Fibroblast of lung (primary cell): ENCODE results near the gene ASIC2. TPM values are rescaled to one million over a fixed set of nuclear protein-coding genes. Genes with fewer than 3 reads are reported as not detected.

Source experiments
- DNase-seq, 2 donors: peaks; one replicate each; pipeline versions ENCODE4 v3.0.0 to v3.0.0-alpha.2; 2010; ENCODE audit warnings: low read depth in 2 of 2
- H2AFZ ChIP-seq: 2 replicates; pipeline ENCODE4 v1.5.1; 2012; ENCODE audit warnings: low read length, control low read depth, inconsistent platforms
- H3K27ac ChIP-seq: 2 replicates; pipeline ENCODE4 v1.5.1; 2011; ENCODE audit warnings: low read length, control low read depth; ENCODE audit not compliant: insufficient read depth
- H3K27me3 ChIP-seq: 2 replicates; pipeline ENCODE4 v1.5.1; 2011; ENCODE audit warnings: mild to moderate bottlenecking, low read length; ENCODE audit not compliant: control insufficient read depth, insufficient read depth
- H3K36me3 ChIP-seq: 2 replicates; pipeline ENCODE4 v1.5.1; 2011; ENCODE audit warnings: low read length; ENCODE audit not compliant: control insufficient read depth, insufficient read depth
- H3K4me1 ChIP-seq: 2 replicates; pipeline ENCODE4 v1.5.1; 2011; ENCODE audit warnings: low read length; ENCODE audit not compliant: control insufficient read depth, insufficient read depth; ENCODE audit errors: extremely low read depth
- H3K4me2 ChIP-seq: 2 replicates; pipeline ENCODE4 v1.5.1; 2011; ENCODE audit warnings: low read length, control low read depth; ENCODE audit not compliant: insufficient read depth; ENCODE audit errors: extremely low read depth
- H3K4me3 ChIP-seq, 4 experiments: fragments of 200-600 bp in 1 of 4; sonication (generic) in 1 of 4; replicated peaks in 1 of 4; 2 replicates each; pipeline ENCODE4 v1.5.1; 2011 to 2016; ENCODE audit warnings: low read length in 4 of 4, low read depth in 3 of 4, mild to moderate bottlenecking in 3 of 4, control low read depth in 2 of 4, inconsistent platforms in 1 of 4, mixed read lengths in 1 of 4; ENCODE audit not compliant: insufficient read depth in 1 of 4; ENCODE audit errors: control extremely low read depth in 1 of 4
- H3K79me2 ChIP-seq: 2 replicates; pipeline ENCODE4 v1.5.1; 2012; ENCODE audit warnings: mild to moderate bottlenecking, low read length, inconsistent platforms; ENCODE audit not compliant: control insufficient read depth, insufficient read depth
- H3K9ac ChIP-seq: 2 replicates; pipeline ENCODE4 v1.5.1; 2011; ENCODE audit warnings: mild to moderate bottlenecking, low read length, control low read depth; ENCODE audit not compliant: insufficient read depth
- H3K9me3 ChIP-seq: 2 replicates; pipeline ENCODE4 v1.5.1; 2012; ENCODE audit warnings: low read depth, low read length; ENCODE audit not compliant: control insufficient read depth, insufficient read depth
- H4K20me1 ChIP-seq: 2 replicates; pipeline ENCODE4 v1.5.1; 2011; ENCODE audit warnings: low read length; ENCODE audit not compliant: control insufficient read depth, insufficient read depth; ENCODE audit errors: extremely low read depth
- CTCF ChIP-seq, 2 donors: IDR thresholded peaks in 1 of 2; conservative IDR thresholded peaks in 1 of 2; 1 replicate in 1 of 2; 2 replicates in 1 of 2; pipeline ENCODE4 v1.5.1; 2011 to 2012; ENCODE audit warnings: low read length in 2 of 2, control low read depth in 1 of 2, inconsistent platforms in 1 of 2, low read depth in 1 of 2, mild to moderate bottlenecking in 1 of 2
- EZH2 ChIP-seq: IDR thresholded peaks from 2 replicates; pipeline ENCODE4 v1.5.1; 2012; ENCODE audit warnings: low read length, control low read depth, mild to moderate bottlenecking; ENCODE audit errors: missing control alignments
- polyA plus RNA-seq, 2 donors: library from polyadenylated mRNA; depleted of rRNA in 1 of 2; stranded (reverse) in 1 of 2; unstranded in 1 of 2; fragments of >200 nt; gene quantifications; 2 replicates each; pipeline ENCODE4 v1.2.1, GENCODE V29; 2011 to 2012; ENCODE audit warnings: missing spikeins in 1 of 2
- total RNA-seq: library from RNA; depleted of rRNA; stranded (reverse); fragments of >200 nt; gene quantifications from 2 replicates; pipeline ENCODE4 v1.2.1, GENCODE V29; 2014

ASIC2 gene
- total and polyA plus RNA-seq, 2 donors (not counting 1 experiment from before 2014, with no cell fraction given): 0.08 to 0.50 TPM

- Histone ChIP-seq H3K9me3 (no peaks in the 10 kb centered on the region), H2AFZ (no peak overlapping the region), H3K4me2 (no peak overlapping the region), H4K20me1 (no peaks in the 10 kb centered on the region), H3K79me2 (no peaks in the 10 kb centered on the region), H3K27me3 (no peaks in the 10 kb centered on the region), H3K36me3 (no peaks in the 10 kb centered on the region), H3K27ac (no peak overlapping the region), H3K4me1 (no peaks in the 10 kb centered on the region), H3K4me3 (no peak overlapping the region), H3K9ac (no peak overlapping the region)
- DNase-seq: no peak
- TF ChIP-seq EZH2: no peak
- TF ChIP-seq CTCF (conservative IDR thresholded peaks at IDR 0.05 in 1 of 2, IDR thresholded peaks at IDR 0.05 in 1 of 2; ENCODE audit: low read depth in 1 of 2, low read length in 2 of 2): no peak
Observed at GRCh38 chr17:33121272-33121671, 171.8 kb downstream of the ASIC2 start.

- no peak overlapping the region for H3K4me2 ChIP-seq
- peak in 1 of 2 donors; percentile 27 for DNase-seq
- TF ChIP-seq CTCF (conservative IDR thresholded peaks at IDR 0.05 in 1 of 2, IDR thresholded peaks at IDR 0.05 in 1 of 2; ENCODE audit: low read depth in 1 of 2, low read length in 2 of 2) (no peak), EZH2 (no peak)
- no peak overlapping the region for H2AFZ ChIP-seq
- no peak overlapping the region for H3K4me3 ChIP-seq
- H3K27me3 ChIP-seq: no peaks in the 10 kb centered on the region
- no peaks in the 10 kb centered on the region for H3K79me2 ChIP-seq
- H3K36me3 ChIP-seq: no peaks in the 10 kb centered on the region
- no peak overlapping the region for H3K9ac ChIP-seq
- no peaks in the 10 kb centered on the region for H3K4me1 ChIP-seq
- H3K9me3 ChIP-seq: no peaks in the 10 kb centered on the region
- H4K20me1 ChIP-seq: no peaks in the 10 kb centered on the region
- no peak overlapping the region for H3K27ac ChIP-seq
Observed at GRCh38 chr17:33120103-33120502, 173.0 kb downstream of the ASIC2 start.

- DNase-seq: no peak
- H3K27me3 ChIP-seq: no peaks in the 10 kb centered on the region
- no peak overlapping the region for H3K4me2 ChIP-seq
- H3K27ac ChIP-seq: no peak overlapping the region
- no peak overlapping the region for H2AFZ ChIP-seq
- no peaks in the 10 kb centered on the region for H4K20me1 ChIP-seq
- no peaks in the 10 kb centered on the region for H3K9me3 ChIP-seq
- no peaks in the 10 kb centered on the region for H3K4me1 ChIP-seq
- H3K36me3 ChIP-seq: no peaks in the 10 kb centered on the region
- H3K4me3 ChIP-seq: no peak overlapping the region
- H3K79me2 ChIP-seq: no peaks in the 10 kb centered on the region
- H3K9ac ChIP-seq: no peak overlapping the region
- TF ChIP-seq EZH2: no peak
- no peak for TF ChIP-seq CTCF (conservative IDR thresholded peaks at IDR 0.05 in 1 of 2, IDR thresholded peaks at IDR 0.05 in 1 of 2; ENCODE audit: low read depth in 1 of 2, low read length in 2 of 2)
Observed at GRCh38 chr17:33118391-33119075, 174.6 kb downstream of the ASIC2 start.
